Keratinocyte (primary cell): ENCODE results near the gene ERICH6B. TPM values are rescaled to one million over a fixed set of nuclear protein-coding genes. Genes with fewer than 3 reads are reported as not detected.

Experiments
- DNase-seq: peaks from one replicate; pipeline ENCODE4 v3.0.0-alpha.2; 2011; ENCODE audit warnings: low read depth, missing footprints, low spot score
- FAIRE-seq: peaks from 2 replicates; lab custom pipeline; 2011; peaks lifted over from hg19 to GRCh38; lab: Jason Lieb, UNC
- H2AFZ ChIP-seq: 2 replicates; pipeline ENCODE4 v1.6.0; 2012; ENCODE audit warnings: low read length, control low read depth, inconsistent platforms; ENCODE audit not compliant: control insufficient read depth
- H3K27ac ChIP-seq: 2 replicates; pipeline ENCODE4 v1.5.1; 2011; ENCODE audit warnings: low read length; ENCODE audit not compliant: control insufficient read depth, insufficient read depth
- H3K27me3 ChIP-seq: 3 replicates; pipeline ENCODE4 v1.6.0; 2011; ENCODE audit warnings: low read length; ENCODE audit not compliant: control insufficient read depth, insufficient read depth; ENCODE audit errors: extremely low read depth
- H3K36me3 ChIP-seq, 2 experiments: 2 replicates in 1 of 2; 3 replicates in 1 of 2; pipeline ENCODE4 v1.5.1; 2011; ENCODE audit warnings: low read length in 2 of 2, mild to moderate bottlenecking in 1 of 2; ENCODE audit not compliant: control insufficient read depth in 2 of 2, insufficient read depth in 2 of 2; ENCODE audit errors: extremely low read depth in 1 of 2
- H3K4me1 ChIP-seq: 3 replicates; pipeline ENCODE4 v1.5.1; 2011; ENCODE audit warnings: low read length; ENCODE audit not compliant: control insufficient read depth, insufficient read depth; ENCODE audit errors: extremely low read depth
- H3K4me2 ChIP-seq: 3 replicates; pipeline ENCODE4 v1.6.0; 2011; ENCODE audit warnings: low read depth, low read length; ENCODE audit not compliant: control insufficient read depth, insufficient read depth; ENCODE audit errors: extremely low read depth
- H3K4me3 ChIP-seq, 3 experiments: fragments of 200-600 bp in 1 of 3; sonication (generic) in 1 of 3; 2 replicates in 2 of 3; 3 replicates in 1 of 3; pipeline ENCODE4 v1.5.1; 2011 to 2016; ENCODE audit warnings: low read length in 3 of 3, mild to moderate bottlenecking in 3 of 3, control low read depth in 2 of 3, inconsistent platforms in 1 of 3, low read depth in 1 of 3, mixed read lengths in 1 of 3, mixed run types in 1 of 3, moderate library complexity in 1 of 3; ENCODE audit not compliant: control insufficient read depth in 2 of 3, insufficient read depth in 2 of 3; ENCODE audit errors: extremely low read depth in 1 of 3
- H3K79me2 ChIP-seq: 2 replicates; pipeline ENCODE4 v1.6.0; 2012; ENCODE audit warnings: low read length; ENCODE audit not compliant: control insufficient read depth, insufficient read depth
- H3K9ac ChIP-seq: 3 replicates; pipeline ENCODE4 v1.6.0; 2011; ENCODE audit warnings: low read length; ENCODE audit not compliant: control insufficient read depth, insufficient read depth; ENCODE audit errors: extremely low read depth
- H3K9me1 ChIP-seq: 3 replicates; pipeline ENCODE4 v1.6.0; 2011; ENCODE audit warnings: low read length; ENCODE audit not compliant: control insufficient read depth, insufficient read depth; ENCODE audit errors: extremely low read depth
- H3K9me3 ChIP-seq: 2 replicates; pipeline ENCODE4 v1.5.1; 2012; ENCODE audit warnings: low read depth, low read length; ENCODE audit not compliant: control insufficient read depth
- H4K20me1 ChIP-seq: 3 replicates; pipeline ENCODE4 v1.6.0; 2011; ENCODE audit warnings: low read length; ENCODE audit not compliant: control insufficient read depth, insufficient read depth; ENCODE audit errors: extremely low read depth
- EZH2 ChIP-seq: IDR thresholded peaks from one replicate; pipeline ENCODE4 v1.6.1; 2012; ENCODE audit warnings: inconsistent platforms, mild to moderate bottlenecking, low read length, moderate library complexity
- dilution Hi-C: fragments of 300-500 bp; cut with MboI; formaldehyde crosslinking; loops from one replicate; pipeline ENCODE4 v1.7.0; 2020; ENCODE audit warnings: low sequenced_read_pairs; ENCODE audit not compliant: extremely low pct_ligation_motif_present
- polyA plus RNA-seq, 5 experiments: library from polyadenylated mRNA; depleted of rRNA in 3 of 5; stranded (reverse) in 3 of 5; stranded (forward) in 1 of 5; unstranded in 1 of 5; fragments of >200 nt; gene quantifications; 1 replicate in 1 of 5; 2 replicates in 3 of 5; 3 replicates in 1 of 5; pipeline versions ENCODE4 v1.2.1 to v1.2.3, GENCODE V29; 2011 to 2012; ENCODE audit warnings: missing spikeins in 2 of 5, low read depth in 1 of 5, low replicate concordance in 1 of 5
- TF ChIP-seq, protein P1 (sequence below), 3 experiments: IDR thresholded peaks in 1 of 3; conservative IDR thresholded peaks in 1 of 3; optimal IDR thresholded peaks in 1 of 3; 2 replicates in 2 of 3; 3 replicates in 1 of 3; pipeline versions ENCODE3 to v1.5.1; 2011; ENCODE audit warnings: low read length in 3 of 3, mild to moderate bottlenecking in 3 of 3, moderate library complexity in 2 of 3, control low read depth in 1 of 3, inconsistent platforms in 1 of 3; ENCODE audit not compliant: insufficient read depth in 2 of 3; ENCODE audit errors: extremely low read depth in 1 of 3

ERICH6B gene
- polyA plus RNA-seq, 1 donor (not counting 4 experiments of a cell fraction or from before 2014, with no cell fraction given), result not detected

- no peaks in the 10 kb centered on the region for H3K79me2 ChIP-seq
- H2AFZ ChIP-seq, result no peak overlapping the region
- no peak overlapping the region for H3K9ac ChIP-seq
- H3K9me1 ChIP-seq, result no peaks in the 10 kb centered on the region
- FAIRE-seq, result no peak
- no peak overlapping the region for H3K27ac ChIP-seq
- no peaks in the 10 kb centered on the region for H3K4me1 ChIP-seq
- dilution Hi-C loops, result no loop called here
- peaks cover 5% of the 10 kb centered on the region for H3K27me3 ChIP-seq
- no peaks in the 10 kb centered on the region for H3K36me3 ChIP-seq
- no peaks in the 10 kb centered on the region for H3K9me3 ChIP-seq
- no peaks in the 10 kb centered on the region for H4K20me1 ChIP-seq
- TF ChIP-seq, protein P1, sequence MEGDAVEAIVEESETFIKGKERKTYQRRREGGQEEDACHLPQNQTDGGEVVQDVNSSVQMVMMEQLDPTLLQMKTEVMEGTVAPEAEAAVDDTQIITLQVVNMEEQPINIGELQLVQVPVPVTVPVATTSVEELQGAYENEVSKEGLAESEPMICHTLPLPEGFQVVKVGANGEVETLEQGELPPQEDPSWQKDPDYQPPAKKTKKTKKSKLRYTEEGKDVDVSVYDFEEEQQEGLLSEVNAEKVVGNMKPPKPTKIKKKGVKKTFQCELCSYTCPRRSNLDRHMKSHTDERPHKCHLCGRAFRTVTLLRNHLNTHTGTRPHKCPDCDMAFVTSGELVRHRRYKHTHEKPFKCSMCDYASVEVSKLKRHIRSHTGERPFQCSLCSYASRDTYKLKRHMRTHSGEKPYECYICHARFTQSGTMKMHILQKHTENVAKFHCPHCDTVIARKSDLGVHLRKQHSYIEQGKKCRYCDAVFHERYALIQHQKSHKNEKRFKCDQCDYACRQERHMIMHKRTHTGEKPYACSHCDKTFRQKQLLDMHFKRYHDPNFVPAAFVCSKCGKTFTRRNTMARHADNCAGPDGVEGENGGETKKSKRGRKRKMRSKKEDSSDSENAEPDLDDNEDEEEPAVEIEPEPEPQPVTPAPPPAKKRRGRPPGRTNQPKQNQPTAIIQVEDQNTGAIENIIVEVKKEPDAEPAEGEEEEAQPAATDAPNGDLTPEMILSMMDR (optimal IDR thresholded peaks at IDR 0.05 in 1 of 3, IDR thresholded peaks at IDR 0.05 in 1 of 3, conservative IDR thresholded peaks at IDR 0.05 in 1 of 3; ENCODE audit: extremely low read depth in 1 of 3, insufficient read depth in 2 of 3, low read length in 3 of 3), result no peak
- TF ChIP-seq EZH2, result no peak
- no peak overlapping the region for H3K4me2 ChIP-seq
- no peak for DNase-seq
- H3K4me3 ChIP-seq, result no peak overlapping the region
These were observed 40.3 kb downstream of the ERICH6B start for GRCh38 chr13:45575146-45575829.

GRCh38 chr13:45565331-45565730 is 50.2 kb downstream of the ERICH6B start:
- no peaks in the 10 kb centered on the region for H4K20me1 ChIP-seq
- H3K9ac ChIP-seq, result no peak overlapping the region
- H3K9me3 ChIP-seq, result no peaks in the 10 kb centered on the region
- no peak for FAIRE-seq
- H3K9me1 ChIP-seq, result no peaks in the 10 kb centered on the region
- no peaks in the 10 kb centered on the region for H3K4me1 ChIP-seq
- no peak overlapping the region for H3K4me2 ChIP-seq
- dilution Hi-C loops, result no loop called here
- no peaks in the 10 kb centered on the region for H3K79me2 ChIP-seq
- no peak overlapping the region for H3K4me3 ChIP-seq
- H3K36me3 ChIP-seq, result no peaks in the 10 kb centered on the region
- no peak for DNase-seq
- H3K27ac ChIP-seq, result no peak overlapping the region
- no peak overlapping the region for H2AFZ ChIP-seq
- TF ChIP-seq, protein P1 (optimal IDR thresholded peaks at IDR 0.05 in 1 of 3, IDR thresholded peaks at IDR 0.05 in 1 of 3, conservative IDR thresholded peaks at IDR 0.05 in 1 of 3; ENCODE audit: extremely low read depth in 1 of 3, insufficient read depth in 2 of 3, low read length in 3 of 3), result no peak
- no peak for TF ChIP-seq EZH2
- peaks cover 5% of the 10 kb centered on the region for H3K27me3 ChIP-seq
